Heart right ventricle (tissue), 16 donors: ENCODE measurements around the gene RPS6KA2. TPM values are rescaled to one million over a fixed set of nuclear protein-coding genes. Genes with fewer than 3 reads are reported as not detected.

ENCODE experiments used
- ATAC-seq, 8 donors: fragments of 200-7000 bp; cut with Tn5 transposase; one replicate each; pipeline ENCODE4 v1.9.1; 2020; ENCODE audit warnings: mild to moderate bottlenecking in 8 of 8, moderate library complexity in 8 of 8, moderate number of reproducible peaks in 1 of 8
- DNase-seq, 2 donors: peaks; one replicate each; pipeline ENCODE4 v3.0.0-alpha.2; 2020
- H3K27ac ChIP-seq, 10 donors: fragments of 200-600 bp; sonication (generic) in 2 of 10; one replicate each; pipeline versions ENCODE4 v1.5.0 to v1.8.0; 2020 to 2022; ENCODE audit warnings: mild to moderate bottlenecking in 3 of 10
- H3K27me3 ChIP-seq, 7 donors: fragments of 200-600 bp; one replicate each; pipeline ENCODE4 v1.8.0; 2021 to 2022; ENCODE audit warnings: mild to moderate bottlenecking in 2 of 7
- H3K36me3 ChIP-seq, 9 donors: fragments of 200-600 bp; sonication (generic) in 1 of 9; one replicate each; pipeline versions ENCODE4 v1.5.0 to v1.8.0; 2020 to 2022; ENCODE audit warnings: mild to moderate bottlenecking in 2 of 9
- H3K4me1 ChIP-seq, 9 donors: fragments of 200-600 bp; sonication (generic) in 1 of 9; one replicate each; pipeline versions ENCODE4 v1.5.0 to v1.8.0; 2020 to 2022; ENCODE audit warnings: mild to moderate bottlenecking in 4 of 9
- H3K4me3 ChIP-seq, 10 donors: fragments of 200-600 bp; sonication (generic) in 2 of 10; one replicate each; pipeline versions ENCODE4 v1.5.0 to v1.8.0; 2020 to 2022; ENCODE audit warnings: mild to moderate bottlenecking in 7 of 10, moderate library complexity in 2 of 10
- H3K9me3 ChIP-seq, 11 donors: fragments of 200-600 bp in 10 of 11; sonication (generic) in 2 of 11; one replicate each; pipeline versions ENCODE4 v1.5.0 to v1.8.0; 2013 to 2022; ENCODE audit warnings: mild to moderate bottlenecking in 2 of 11, control low read depth in 1 of 11, moderate library complexity in 1 of 11
- WGBS, 2 donors: extraction: QIAGEN DNeasy Blood & Tissue Kit; methylation state at CpG; one replicate each; pipeline ENCODE4 v1.1.7; 2013; ENCODE audit warnings: inconsistent platforms in 1 of 2; 5-methylcytosine and 5-hydroxymethylcytosine counted together
- intact Hi-C, 10 donors: fragments of 100-400 bp; cut with DNase I; formaldehyde crosslinking; loops; one replicate each; pipeline versions ENCODE4 v1.11.1 to v1.14.2; 2022
- polyA plus RNA-seq, 2 donors: library from polyadenylated mRNA; stranded (reverse); fragments of 200-250 nt; gene quantifications; one replicate each; pipeline ENCODE4 v1.2.3, GENCODE V29; 2013
- total RNA-seq, 10 donors: library from RNA; stranded (reverse); fragmentation: NEBNext Ultra II Directional in 3 of 10; extraction: Animal tissue kit (Norgen Biotek cat#: 25700) in 3 of 10; gene quantifications; one replicate each; pipeline versions ENCODE4 v1.2.1 to v1.2.4, GENCODE V29; 2021 to 2023
- TF ChIP-seq, protein P1 (sequence below), 9 donors: fragments of 200-600 bp; sonication (generic) in 2 of 9; IDR thresholded peaks; one replicate each; pipeline versions ENCODE4 v1.5.0 to v1.8.0; 2021 to 2022; ENCODE audit warnings: antibody characterized with exemption in 9 of 9, mild to moderate bottlenecking in 5 of 9, moderate library complexity in 1 of 9
- donor health status: Arrhythmogenic right ventricular cardiomyopathy.
- donor health status: ischemic (EF 13 %, LVEDD 7.1; RV severe dilation, severe dysfunction).
- donor health status: healthy with polysubstance abuse.
- donor health status: DM: no; HTN: yes; CAD: no.
- donor health status: DM: no; HTN: no; CAD: no.
- donor health status: ischemic (EF 25% LVEDD 6.9; RV normal size, moderate dysfunction).
- donor health status: ischemic (EF 25% LVEDD 5.7; RV mildly dilated, moderate dysfunction).
- donor health status: healthy.
- donor health status: DM: yes; HTN: yes; CAD: no.
- donor health status: Ischemic cardiomyopathy.
- donor health status: ischemic (EF 35%, LVEDD 5.7; RV mildly dilated, moderate dysfunction).
- donor health status: nonischemic (EF 11% LVEDD 7.7; RV severe dilation, severe dysfunction).
- donor health status: DM: yes; HTN: yes; CAD: no.
- donor health status: PGD.
- donor health status: ischemic (EF 29% LVEDD 5.4; RV normal size, mild dysfunction).
- donor health status: nonischemic (EF 23%, LVEDD 6.1; RV moderate dilation, normal function).

RPS6KA2 gene
- total and polyA plus RNA-seq, 12 donors, result 20.3 to 91.4 (median 73.7) TPM

DNA sequence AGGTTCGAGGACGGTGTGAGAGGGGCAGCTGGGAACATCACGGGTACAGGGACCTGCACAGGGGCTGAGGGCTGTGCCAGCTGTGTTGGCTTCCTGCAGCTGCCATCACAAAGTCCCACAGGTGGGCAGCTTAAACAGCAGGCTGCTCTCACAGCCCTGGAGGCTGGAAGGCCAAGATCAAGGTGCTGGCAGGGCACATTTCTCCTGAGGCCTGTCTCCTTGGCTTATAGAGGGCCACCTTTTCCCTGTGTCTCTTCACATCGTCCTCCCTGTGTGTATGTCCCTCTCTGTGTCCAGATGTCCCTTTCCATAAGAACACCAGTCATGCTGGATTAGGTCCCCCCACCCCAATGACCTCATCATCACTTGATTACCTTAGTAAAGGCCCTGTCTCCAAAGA lies 229.2 kb downstream of the RPS6KA2 start:
- TF ChIP-seq, protein P1, sequence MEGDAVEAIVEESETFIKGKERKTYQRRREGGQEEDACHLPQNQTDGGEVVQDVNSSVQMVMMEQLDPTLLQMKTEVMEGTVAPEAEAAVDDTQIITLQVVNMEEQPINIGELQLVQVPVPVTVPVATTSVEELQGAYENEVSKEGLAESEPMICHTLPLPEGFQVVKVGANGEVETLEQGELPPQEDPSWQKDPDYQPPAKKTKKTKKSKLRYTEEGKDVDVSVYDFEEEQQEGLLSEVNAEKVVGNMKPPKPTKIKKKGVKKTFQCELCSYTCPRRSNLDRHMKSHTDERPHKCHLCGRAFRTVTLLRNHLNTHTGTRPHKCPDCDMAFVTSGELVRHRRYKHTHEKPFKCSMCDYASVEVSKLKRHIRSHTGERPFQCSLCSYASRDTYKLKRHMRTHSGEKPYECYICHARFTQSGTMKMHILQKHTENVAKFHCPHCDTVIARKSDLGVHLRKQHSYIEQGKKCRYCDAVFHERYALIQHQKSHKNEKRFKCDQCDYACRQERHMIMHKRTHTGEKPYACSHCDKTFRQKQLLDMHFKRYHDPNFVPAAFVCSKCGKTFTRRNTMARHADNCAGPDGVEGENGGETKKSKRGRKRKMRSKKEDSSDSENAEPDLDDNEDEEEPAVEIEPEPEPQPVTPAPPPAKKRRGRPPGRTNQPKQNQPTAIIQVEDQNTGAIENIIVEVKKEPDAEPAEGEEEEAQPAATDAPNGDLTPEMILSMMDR (IDR thresholded peaks at IDR 0.05), result no peak
- peaks cover 0 to 43% (median 9%) of the 10 kb centered on the region in 7 donors for H3K27me3 ChIP-seq

DNA sequence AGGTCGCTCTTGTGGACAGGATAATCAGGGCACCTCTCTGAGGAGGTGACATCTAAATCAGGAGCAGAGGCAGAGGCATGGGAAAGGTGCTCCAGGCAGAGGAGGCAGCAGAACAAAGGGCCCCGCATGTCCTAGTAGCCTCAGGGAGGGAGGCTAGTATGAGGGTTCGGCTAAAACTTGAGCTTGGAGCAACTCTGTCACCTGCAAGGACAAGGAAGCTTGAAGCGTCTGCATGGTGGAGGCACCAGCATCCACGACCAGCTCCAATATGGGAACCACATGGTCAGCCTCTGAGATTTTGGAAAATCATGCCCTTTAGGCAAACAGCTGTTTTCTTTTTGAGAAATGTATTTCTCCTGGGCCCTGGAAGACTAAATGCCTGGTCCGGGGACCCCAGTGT lies 231.3 kb downstream of the RPS6KA2 start:
- H3K36me3 ChIP-seq, result no peaks in the 10 kb centered on the region
- no peak for DNase-seq
- peaks cover 0 to 4% (median 0%) of the 10 kb centered on the region in 11 donors for H3K9me3 ChIP-seq
- peaks cover 0 to 3% (median 0%) of the 10 kb centered on the region in 9 donors for H3K4me1 ChIP-seq
- no peak for ATAC-seq
- intact Hi-C loops, result loop anchor here in 3 of 10 donors (5.0 to 10.0 kb wide), 3 partner anchors 81 to 241 kb away; no protein-coding TSS in a partner anchor
- H3K27ac ChIP-seq, result no peak overlapping the region
- TF ChIP-seq, protein P1 (IDR thresholded peaks at IDR 0.05), result no peak
- H3K27me3 ChIP-seq, result peaks cover 0 to 36% (median 9%) of the 10 kb centered on the region in 7 donors
- 81 to 87% methylated on average over 6 of the region's 6 CpGs for WGBS, 2 donors
- no peak overlapping the region for H3K4me3 ChIP-seq

More for the DNA sequence above, 229.2 kb downstream of the RPS6KA2 start:
- peaks cover 0 to 4% (median 0%) of the 10 kb centered on the region in 9 donors for H3K4me1 ChIP-seq
- DNase-seq (no peak), ATAC-seq (no peak)
- intact Hi-C loops, result loop anchor here in 3 of 10 donors (5.0 to 10.0 kb wide), 3 partner anchors 83 to 243 kb away; no protein-coding TSS in a partner anchor
- no peak overlapping the region for H3K4me3 ChIP-seq
- H3K9me3 ChIP-seq, result peaks cover 0 to 4% (median 0%) of the 10 kb centered on the region in 11 donors
- no peak overlapping the region for H3K27ac ChIP-seq
- WGBS, 2 donors, result 92 to 96% methylated on average over 4 of the region's 4 CpGs
- no peaks in the 10 kb centered on the region for H3K36me3 ChIP-seq

DNA sequence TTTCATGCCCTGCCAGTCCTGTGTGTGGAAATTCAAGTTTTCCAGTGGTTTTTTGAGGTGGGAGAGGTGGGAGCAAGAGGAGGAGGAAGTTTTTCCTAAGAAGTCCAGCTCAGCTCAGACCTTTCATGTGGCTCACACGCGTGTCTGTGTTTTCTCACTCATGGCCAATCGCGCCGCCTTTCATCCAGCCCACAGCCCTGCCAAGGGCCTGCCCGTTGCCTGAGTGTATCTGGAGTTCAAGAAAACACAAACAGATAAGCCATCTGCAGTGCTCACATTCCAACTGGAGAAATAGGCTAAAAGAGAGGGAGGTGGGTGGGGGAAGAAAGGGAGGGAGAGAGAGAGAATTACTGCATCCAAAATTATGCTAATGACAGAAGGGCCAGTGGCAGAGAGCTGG lies 231.7 kb downstream of the RPS6KA2 start:
- H3K4me1 ChIP-seq, result no peaks in the 10 kb centered on the region
- no peak overlapping the region for H3K27ac ChIP-seq
- peaks cover 0 to 4% (median 0%) of the 10 kb centered on the region in 11 donors for H3K9me3 ChIP-seq
- intact Hi-C loops, result loop anchor here in 3 of 10 donors (5.0 to 10.0 kb wide), 3 partner anchors 81 to 241 kb away; no protein-coding TSS in a partner anchor
- WGBS, 2 donors, result 25 to 34% methylated on average over 6 of the region's 6 CpGs
- ATAC-seq (no peak), DNase-seq (no peak)
- no peaks in the 10 kb centered on the region for H3K36me3 ChIP-seq
- no peak overlapping the region for H3K4me3 ChIP-seq
- peaks cover 0 to 33% (median 9%) of the 10 kb centered on the region in 7 donors for H3K27me3 ChIP-seq
- TF ChIP-seq, protein P1 (IDR thresholded peaks at IDR 0.05), result no peak

DNA sequence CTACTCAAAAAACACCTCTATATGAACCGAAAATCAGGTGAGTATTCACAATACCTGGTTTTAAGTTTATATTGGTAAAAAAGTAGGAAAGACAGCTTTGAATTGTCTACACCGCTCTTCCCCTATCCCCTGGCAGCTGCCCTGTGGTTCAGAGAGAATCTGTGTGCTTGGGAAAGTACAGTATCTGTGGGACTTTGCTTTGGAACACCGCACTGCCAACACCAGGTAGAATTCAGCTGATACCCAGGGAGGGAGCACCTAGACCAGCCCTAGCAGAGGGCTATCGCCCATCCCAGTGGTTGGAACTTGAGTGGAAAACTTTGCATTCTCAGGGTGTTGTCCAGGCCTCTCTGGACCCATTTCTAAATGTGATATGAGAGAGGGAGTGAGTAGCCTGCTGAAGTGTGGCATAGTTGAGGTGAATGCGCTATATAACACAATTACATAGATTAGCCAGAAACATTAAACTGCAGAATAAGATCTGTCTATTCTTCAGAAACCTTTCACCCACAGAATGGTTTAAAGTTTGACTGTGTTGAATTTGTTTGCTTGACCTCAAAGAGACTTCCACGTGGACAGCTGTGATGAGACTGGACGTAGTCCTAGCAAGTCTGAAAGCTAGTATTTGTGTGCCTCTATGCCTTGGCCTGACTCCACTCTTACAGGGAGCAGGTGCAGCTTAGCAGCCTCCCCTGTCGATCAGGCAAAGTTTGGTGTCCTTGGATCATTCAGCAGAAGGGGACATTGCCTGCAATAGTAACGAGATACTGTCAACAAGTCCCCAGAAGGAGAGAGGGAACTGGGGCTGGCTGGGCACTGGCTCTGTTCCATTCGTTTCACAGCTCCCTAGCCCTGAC lies 232.8 kb downstream of the RPS6KA2 start:
- TF ChIP-seq, protein P1 (IDR thresholded peaks at IDR 0.05), result no peak
- no peaks in the 10 kb centered on the region for H3K4me1 ChIP-seq
- WGBS, 2 donors, result 72 to 75% methylated on average over 10 of the region's 10 CpGs
- H3K27me3 ChIP-seq, result peaks cover 0 to 33% (median 9%) of the 10 kb centered on the region in 7 donors
- H3K9me3 ChIP-seq, result peaks cover 0 to 4% (median 0%) of the 10 kb centered on the region in 11 donors
- intact Hi-C loops, result loop anchor here in 2 of 10 donors (10.0 kb wide), 2 partner anchors 79 to 239 kb away; no protein-coding TSS in a partner anchor
- DNase-seq (no peak), ATAC-seq (no peak)
- H3K27ac ChIP-seq, result no peak overlapping the region
- no peak overlapping the region for H3K4me3 ChIP-seq
- H3K36me3 ChIP-seq, result no peaks in the 10 kb centered on the region
